ENCODE data around the gene C1orf87. TPM values are rescaled to one million over a fixed set of nuclear protein-coding genes. Genes with fewer than 3 reads are reported as not detected.

Gene C1orf87
- total and polyA plus RNA-seq, 2 donors (not counting 1 experiment from before 2014, with no cell fraction given) = 0.10 to 0.50 TPM

- H3K4me1 ChIP-seq (ENCODE audit: control insufficient read depth, extremely low read depth, insufficient read depth, low read length) = no peaks in the 10 kb centered on the region
- H4K20me1 ChIP-seq (ENCODE audit: control insufficient read depth, extremely low read depth, insufficient read depth, low read length) = no peaks in the 10 kb centered on the region
- H3K4me2 ChIP-seq (ENCODE audit: extremely low read depth, insufficient read depth, low read length) = no peak overlapping the region
- H3K36me3 ChIP-seq (ENCODE audit: control insufficient read depth, insufficient read depth, low read length) = no peaks in the 10 kb centered on the region
- H3K9me3 ChIP-seq (ENCODE audit: control insufficient read depth, insufficient read depth, low read depth, low read length) = no peaks in the 10 kb centered on the region
- no peak overlapping the region for H2AFZ ChIP-seq (ENCODE audit: low read length)
- no peak overlapping the region for H3K27ac ChIP-seq (ENCODE audit: insufficient read depth, low read length)
- no peak overlapping the region for H3K9ac ChIP-seq (ENCODE audit: insufficient read depth, low read length)
- DNase-seq (ENCODE audit: low read depth in 2 of 2) = peak in 1 of 2 donors; percentile 27
- H3K4me3 ChIP-seq (replicated peaks in 1 of 4; ENCODE audit: control extremely low read depth in 1 of 4, insufficient read depth in 1 of 4, low read depth in 3 of 4, low read length in 4 of 4) = no peak overlapping the region
- H3K79me2 ChIP-seq (ENCODE audit: control insufficient read depth, insufficient read depth, low read length) = no peaks in the 10 kb centered on the region
- no peak for TF ChIP-seq EZH2 (IDR thresholded peaks at IDR 0.05; ENCODE audit: low read length, missing control alignments)
- no peak for TF ChIP-seq CTCF (conservative IDR thresholded peaks at IDR 0.05 in 1 of 2, IDR thresholded peaks at IDR 0.05 in 1 of 2; ENCODE audit: low read depth in 1 of 2, low read length in 2 of 2)
- no peaks in the 10 kb centered on the region for H3K27me3 ChIP-seq (ENCODE audit: control insufficient read depth, insufficient read depth, low read length)
These were observed 87.6 kb downstream of the C1orf87 start for GRCh38 chr1:59985911-59986515.

- H2AFZ ChIP-seq (ENCODE audit: low read length) = no peak overlapping the region
- H4K20me1 ChIP-seq (ENCODE audit: control insufficient read depth, extremely low read depth, insufficient read depth, low read length) = no peaks in the 10 kb centered on the region
- no peak overlapping the region for H3K4me3 ChIP-seq (replicated peaks in 1 of 4; ENCODE audit: control extremely low read depth in 1 of 4, insufficient read depth in 1 of 4, low read depth in 3 of 4, low read length in 4 of 4)
- DNase-seq (ENCODE audit: low read depth in 2 of 2) = no peak
- peaks cover 2% of the 10 kb centered on the region for H3K27me3 ChIP-seq (ENCODE audit: control insufficient read depth, insufficient read depth, low read length)
- no peaks in the 10 kb centered on the region for H3K36me3 ChIP-seq (ENCODE audit: control insufficient read depth, insufficient read depth, low read length)
- TF ChIP-seq CTCF (conservative IDR thresholded peaks at IDR 0.05 in 1 of 2, IDR thresholded peaks at IDR 0.05 in 1 of 2; ENCODE audit: low read depth in 1 of 2, low read length in 2 of 2) = no peak
- TF ChIP-seq EZH2 (IDR thresholded peaks at IDR 0.05; ENCODE audit: low read length, missing control alignments) = no peak
- H3K4me2 ChIP-seq (ENCODE audit: extremely low read depth, insufficient read depth, low read length) = no peak overlapping the region
- no peak overlapping the region for H3K27ac ChIP-seq (ENCODE audit: insufficient read depth, low read length)
- H3K79me2 ChIP-seq (ENCODE audit: control insufficient read depth, insufficient read depth, low read length) = no peaks in the 10 kb centered on the region
- no peaks in the 10 kb centered on the region for H3K4me1 ChIP-seq (ENCODE audit: control insufficient read depth, extremely low read depth, insufficient read depth, low read length)
- H3K9ac ChIP-seq (ENCODE audit: insufficient read depth, low read length) = no peak overlapping the region
- H3K9me3 ChIP-seq (ENCODE audit: control insufficient read depth, insufficient read depth, low read depth, low read length) = no peaks in the 10 kb centered on the region
These were observed 93.9 kb downstream of the C1orf87 start for GRCh38 chr1:59979666-59980065.

- H3K9me3 ChIP-seq (ENCODE audit: control insufficient read depth, insufficient read depth, low read depth, low read length) = no peaks in the 10 kb centered on the region
- no peak overlapping the region for H3K9ac ChIP-seq (ENCODE audit: insufficient read depth, low read length)
- H3K4me2 ChIP-seq (ENCODE audit: extremely low read depth, insufficient read depth, low read length) = no peak overlapping the region
- H2AFZ ChIP-seq (ENCODE audit: low read length) = no peak overlapping the region
- no peaks in the 10 kb centered on the region for H3K36me3 ChIP-seq (ENCODE audit: control insufficient read depth, insufficient read depth, low read length)
- TF ChIP-seq CTCF (conservative IDR thresholded peaks at IDR 0.05 in 1 of 2, IDR thresholded peaks at IDR 0.05 in 1 of 2; ENCODE audit: low read depth in 1 of 2, low read length in 2 of 2) (no peak), EZH2 (IDR thresholded peaks at IDR 0.05; ENCODE audit: low read length, missing control alignments) (no peak)
- no peak overlapping the region for H3K4me3 ChIP-seq (replicated peaks in 1 of 4; ENCODE audit: control extremely low read depth in 1 of 4, insufficient read depth in 1 of 4, low read depth in 3 of 4, low read length in 4 of 4)
- no peaks in the 10 kb centered on the region for H3K4me1 ChIP-seq (ENCODE audit: control insufficient read depth, extremely low read depth, insufficient read depth, low read length)
- H3K27ac ChIP-seq (ENCODE audit: insufficient read depth, low read length) = no peak overlapping the region
- no peaks in the 10 kb centered on the region for H3K79me2 ChIP-seq (ENCODE audit: control insufficient read depth, insufficient read depth, low read length)
- DNase-seq (ENCODE audit: low read depth in 2 of 2) = peak in 1 of 2 donors; percentile 17
- no peaks in the 10 kb centered on the region for H4K20me1 ChIP-seq (ENCODE audit: control insufficient read depth, extremely low read depth, insufficient read depth, low read length)
- peaks cover 2% of the 10 kb centered on the region for H3K27me3 ChIP-seq (ENCODE audit: control insufficient read depth, insufficient read depth, low read length)
These were observed 95.1 kb downstream of the C1orf87 start for GRCh38 chr1:59978511-59978910.

Data from fibroblast of lung (primary cell).